HG02852 (cell line): ENCODE results near the gene CNN1.
"Not testable (repeated sequence)": the region's sequence is repeated elsewhere in the genome, so short reads cannot be mapped to it uniquely, and the experiment has no call there.

ENCODE experiments used
- ATAC-seq: cut with Tn5 transposase; IDR thresholded peaks from one replicate; pipeline ENCODE4 v1.9.1; 2021; ENCODE audit warnings: mild to moderate bottlenecking, moderate library complexity; ENCODE audit not compliant: unreplicated experiment

The CNN1 gene

GRCh38 chr19:11598103-11598483, 59.4 kb downstream of the CNN1 start:
- no peak for ATAC-seq

- no peak for ATAC-seq
Observed at GRCh38 chr19:11598746-11599145, 60.1 kb downstream of the CNN1 start.

GRCh38 chr19:11599704-11600103, 61.1 kb downstream of the CNN1 start:
- not testable (repeated sequence) for ATAC-seq
